Stomach (tissue), 9 donors: ENCODE results near the gene POMT1. TPM values are rescaled to one million over a fixed set of nuclear protein-coding genes. Genes with fewer than 3 reads are reported as not detected.

Experiments used
- DNase-seq, 2 donors: peaks; one replicate each; pipeline versions ENCODE4 v3.0.0 to v3.0.0-alpha.2; 2013 to 2019
- H3K27ac ChIP-seq, 5 donors: fragments of 200-600 bp in 4 of 5; sonication (generic) in 4 of 5; one replicate each; pipeline ENCODE4 v1.5.1; 2013 to 2019; ENCODE audit warnings: mild to moderate bottlenecking in 1 of 5, moderate library complexity in 1 of 5
- H3K27me3 ChIP-seq, 3 donors: fragments of 200-600 bp; sonication (generic); one replicate each; pipeline ENCODE4 v1.5.1; 2017 to 2019; ENCODE audit warnings: mixed run types in 1 of 3
- H3K36me3 ChIP-seq, 4 donors: fragments of 200-600 bp; sonication (generic); 1 replicate in 3 of 4; 2 replicates in 1 of 4; pipeline ENCODE4 v1.5.1; 2016 to 2019
- H3K4me1 ChIP-seq, 4 donors: fragments of 200-600 bp; sonication (generic); one replicate each; pipeline ENCODE4 v1.5.1; 2016 to 2019
- H3K4me3 ChIP-seq, 4 donors: fragments of 200-600 bp; sonication (generic) in 3 of 4; one replicate each; pipeline ENCODE4 v1.5.1; 2016 to 2019; ENCODE audit warnings: mild to moderate bottlenecking in 1 of 4
- H3K9me3 ChIP-seq, 4 donors: fragments of 200-600 bp; sonication (generic); one replicate each; pipeline ENCODE4 v1.5.1; 2016 to 2019
- EP300 ChIP-seq: sonication (generic); formaldehyde crosslinking; IDR thresholded peaks from one replicate; pipeline ENCODE4 v1.6.1; 2017; ENCODE audit warnings: antibody characterized with exemption
- POLR2A ChIP-seq, 4 donors: fragments of 450-650 bp; IDR thresholded peaks; one replicate each; pipeline ENCODE4 v1.6.1; 2016; ENCODE audit warnings: antibody characterized with exemption in 4 of 4, control low read depth in 2 of 4, mild to moderate bottlenecking in 1 of 4, moderate library complexity in 1 of 4
- POLR2AphosphoS5 ChIP-seq, 3 donors: sonication (generic); formaldehyde crosslinking; IDR thresholded peaks; one replicate each; pipeline ENCODE4 v1.6.1; 2016; ENCODE audit warnings: antibody characterized with exemption in 3 of 3
- WGBS, 5 donors: extraction: QIAGEN DNeasy Blood & Tissue Kit in 3 of 5; methylation state at CpG; one replicate each; pipeline versions ENCODE4 v1.1.5 to v1.1.7; 2013 to 2018; 5-methylcytosine and 5-hydroxymethylcytosine counted together
- intact Hi-C: fragments of 100-400 bp; cut with DNase I; formaldehyde crosslinking; loops from one replicate; pipeline ENCODE4 v1.15.1; 2023; ENCODE audit warnings: low total_unique reads
- polyA plus RNA-seq, 3 donors: library from polyadenylated mRNA; stranded (reverse); fragments of 200-250 nt; gene quantifications; one replicate each; pipeline ENCODE4 v1.2.3, GENCODE V29; 2013
- total RNA-seq, 5 donors: library from RNA; depleted of rRNA; stranded (reverse); fragments of >200 nt; gene quantifications; one replicate each; pipeline versions ENCODE4 v1.1.0 to v1.2.3, GENCODE V29; 2014 to 2016
- TF ChIP-seq, protein P1 (sequence below), 7 experiments: fragments of 450-650 bp in 4 of 7; fragments of 200-600 bp in 3 of 7; sonication (generic) in 3 of 7; IDR thresholded peaks; one replicate each; pipeline ENCODE4 v1.5.1; 2016 to 2019; ENCODE audit warnings: antibody characterized with exemption in 7 of 7, control low read depth in 2 of 7, mild to moderate bottlenecking in 1 of 7
- donor health status: healthy with polysubstance abuse.
- donor health status: Bipolar disorder and iron deficiency.
- donor health status: healthy.

The POMT1 gene
- total and polyA plus RNA-seq, 8 donors = 3.5 to 59.7 (median 16.2) TPM

DNA sequence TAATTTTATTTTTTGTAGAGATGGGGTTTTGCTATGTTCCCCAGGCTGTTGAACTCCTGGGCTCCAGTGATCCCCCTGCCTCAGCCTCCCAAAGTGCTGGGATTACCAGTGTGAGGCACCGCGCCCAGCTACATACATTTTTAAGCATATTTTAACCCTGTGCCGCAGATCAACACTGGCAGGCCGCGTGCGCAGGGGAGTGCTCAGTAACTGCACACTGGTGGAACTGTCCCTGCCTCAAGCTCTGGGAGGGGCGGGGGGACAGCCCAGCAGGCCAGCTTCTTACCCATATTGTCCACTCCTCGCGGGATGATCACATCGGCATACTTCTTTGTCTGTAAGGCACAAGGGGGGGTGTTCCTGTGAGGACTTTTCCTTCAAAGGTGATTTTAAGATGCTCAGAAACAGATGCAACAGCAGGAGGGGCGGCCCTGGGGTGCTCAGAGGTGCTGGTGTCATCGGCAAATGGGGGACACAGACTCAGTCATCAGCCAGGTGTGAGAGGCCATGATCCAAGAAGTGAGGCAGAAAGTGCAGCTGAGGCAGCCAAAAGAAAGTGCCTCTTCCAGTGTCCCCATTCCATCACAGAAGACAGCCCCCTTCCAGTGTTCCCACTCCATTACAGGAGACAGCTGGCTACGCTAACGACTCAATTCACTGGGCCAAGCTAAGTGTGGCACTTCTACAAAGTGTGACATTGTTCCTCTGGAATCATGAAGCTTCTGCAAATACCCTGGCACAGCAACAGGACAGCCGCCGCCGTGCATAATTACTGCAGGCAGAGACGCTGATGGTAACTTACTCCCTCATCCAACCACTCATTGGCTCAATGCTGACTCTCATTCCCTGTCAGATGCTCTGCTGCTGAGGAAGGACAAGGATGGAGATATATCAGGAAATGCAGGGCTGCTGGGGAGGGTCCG is 23.2 kb downstream of the POMT1 start:
- no peak for DNase-seq

DNA sequence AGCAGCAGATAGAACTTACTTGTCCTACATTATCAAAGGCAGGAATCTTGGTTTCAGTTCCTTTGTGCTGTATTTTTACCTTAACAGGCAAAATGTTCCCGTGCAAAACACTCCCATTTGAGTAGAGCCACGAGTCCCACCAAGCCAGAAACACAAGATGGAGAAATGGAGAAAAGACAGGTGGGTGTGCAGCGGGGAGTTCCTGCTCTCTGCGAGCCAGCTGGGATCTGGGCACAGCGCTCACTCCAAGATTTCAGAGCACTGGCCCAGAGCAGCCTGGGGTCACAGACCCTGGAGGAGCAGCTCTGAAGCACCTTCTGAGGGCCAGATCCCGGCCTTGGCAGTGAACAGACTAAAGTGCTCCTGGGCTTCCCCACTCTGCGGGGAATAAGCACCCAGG is 25.5 kb downstream of the POMT1 start:
- TF ChIP-seq POLR2A (IDR thresholded peaks at IDR 0.05) = no peak
- TF ChIP-seq, protein P1, sequence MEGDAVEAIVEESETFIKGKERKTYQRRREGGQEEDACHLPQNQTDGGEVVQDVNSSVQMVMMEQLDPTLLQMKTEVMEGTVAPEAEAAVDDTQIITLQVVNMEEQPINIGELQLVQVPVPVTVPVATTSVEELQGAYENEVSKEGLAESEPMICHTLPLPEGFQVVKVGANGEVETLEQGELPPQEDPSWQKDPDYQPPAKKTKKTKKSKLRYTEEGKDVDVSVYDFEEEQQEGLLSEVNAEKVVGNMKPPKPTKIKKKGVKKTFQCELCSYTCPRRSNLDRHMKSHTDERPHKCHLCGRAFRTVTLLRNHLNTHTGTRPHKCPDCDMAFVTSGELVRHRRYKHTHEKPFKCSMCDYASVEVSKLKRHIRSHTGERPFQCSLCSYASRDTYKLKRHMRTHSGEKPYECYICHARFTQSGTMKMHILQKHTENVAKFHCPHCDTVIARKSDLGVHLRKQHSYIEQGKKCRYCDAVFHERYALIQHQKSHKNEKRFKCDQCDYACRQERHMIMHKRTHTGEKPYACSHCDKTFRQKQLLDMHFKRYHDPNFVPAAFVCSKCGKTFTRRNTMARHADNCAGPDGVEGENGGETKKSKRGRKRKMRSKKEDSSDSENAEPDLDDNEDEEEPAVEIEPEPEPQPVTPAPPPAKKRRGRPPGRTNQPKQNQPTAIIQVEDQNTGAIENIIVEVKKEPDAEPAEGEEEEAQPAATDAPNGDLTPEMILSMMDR (IDR thresholded peaks at IDR 0.05) = no peak
- no peak for TF ChIP-seq POLR2AphosphoS5 (IDR thresholded peaks at IDR 0.05)
- TF ChIP-seq EP300 = no peak
- H3K27ac ChIP-seq = no peak overlapping the region
- no peaks in the 10 kb centered on the region for H3K9me3 ChIP-seq
- H3K4me3 ChIP-seq = no peak overlapping the region
- peaks cover 15 to 23% (median 20%) of the 10 kb centered on the region in 4 donors for H3K4me1 ChIP-seq
- no peak for DNase-seq
- 89 to 97% (median 92%) methylated on average over 7 of the region's 7 CpGs for WGBS, 5 donors
- H3K27me3 ChIP-seq = no peaks in the 10 kb centered on the region
- intact Hi-C loops = no loop called here
- peaks cover 43 to 69% (median 66%) of the 10 kb centered on the region in 4 donors for H3K36me3 ChIP-seq

More for the DNA sequence above, 23.2 kb downstream of the POMT1 start:
- Histone ChIP-seq H3K4me1 (peaks cover 10 to 16% (median 13%) of the 10 kb centered on the region in 4 donors), H3K9me3 (no peaks in the 10 kb centered on the region), H3K27ac (no peak overlapping the region), H3K27me3 (no peaks in the 10 kb centered on the region), H3K36me3 (peaks cover 62 to 92% (median 89%) of the 10 kb centered on the region in 4 donors), H3K4me3 (no peak overlapping the region)
- TF ChIP-seq EP300 = no peak
- TF ChIP-seq POLR2A (IDR thresholded peaks at IDR 0.05) = no peak
- no peak for TF ChIP-seq POLR2AphosphoS5 (IDR thresholded peaks at IDR 0.05)
- TF ChIP-seq, protein P1 (IDR thresholded peaks at IDR 0.05) = no peak
- intact Hi-C loops = no loop called here
- WGBS, 5 donors = 88 to 93% (median 91%) methylated on average over 19 of the region's 19 CpGs

GRCh38 chr9:131528886-131529505 is 26.3 kb downstream of the POMT1 start:
- no peak overlapping the region for H3K27ac ChIP-seq
- no peaks in the 10 kb centered on the region for H3K9me3 ChIP-seq
- 94 to 97% (median 96%) methylated on average over 16 to 35 of the region's 35 CpGs for WGBS, 5 donors
- H3K4me1 ChIP-seq = peaks cover 15 to 23% (median 20%) of the 10 kb centered on the region in 4 donors
- H3K36me3 ChIP-seq = peaks cover 43 to 61% (median 58%) of the 10 kb centered on the region in 4 donors
- intact Hi-C loops = no loop called here
- DNase-seq = no peak
- no peak overlapping the region for H3K4me3 ChIP-seq
- TF ChIP-seq POLR2A (IDR thresholded peaks at IDR 0.05) (no peak), POLR2AphosphoS5 (IDR thresholded peaks at IDR 0.05) (no peak), EP300 (no peak)
- TF ChIP-seq, protein P1 (IDR thresholded peaks at IDR 0.05) = no peak
- H3K27me3 ChIP-seq = no peaks in the 10 kb centered on the region
